ENCODE measurements around the gene ACD. TPM values are rescaled to one million over a fixed set of nuclear protein-coding genes. Genes with fewer than 3 reads are reported as not detected.

Gene ACD
- total RNA-seq, 1 donor from 2014 or later = 16.2 TPM

DNA sequence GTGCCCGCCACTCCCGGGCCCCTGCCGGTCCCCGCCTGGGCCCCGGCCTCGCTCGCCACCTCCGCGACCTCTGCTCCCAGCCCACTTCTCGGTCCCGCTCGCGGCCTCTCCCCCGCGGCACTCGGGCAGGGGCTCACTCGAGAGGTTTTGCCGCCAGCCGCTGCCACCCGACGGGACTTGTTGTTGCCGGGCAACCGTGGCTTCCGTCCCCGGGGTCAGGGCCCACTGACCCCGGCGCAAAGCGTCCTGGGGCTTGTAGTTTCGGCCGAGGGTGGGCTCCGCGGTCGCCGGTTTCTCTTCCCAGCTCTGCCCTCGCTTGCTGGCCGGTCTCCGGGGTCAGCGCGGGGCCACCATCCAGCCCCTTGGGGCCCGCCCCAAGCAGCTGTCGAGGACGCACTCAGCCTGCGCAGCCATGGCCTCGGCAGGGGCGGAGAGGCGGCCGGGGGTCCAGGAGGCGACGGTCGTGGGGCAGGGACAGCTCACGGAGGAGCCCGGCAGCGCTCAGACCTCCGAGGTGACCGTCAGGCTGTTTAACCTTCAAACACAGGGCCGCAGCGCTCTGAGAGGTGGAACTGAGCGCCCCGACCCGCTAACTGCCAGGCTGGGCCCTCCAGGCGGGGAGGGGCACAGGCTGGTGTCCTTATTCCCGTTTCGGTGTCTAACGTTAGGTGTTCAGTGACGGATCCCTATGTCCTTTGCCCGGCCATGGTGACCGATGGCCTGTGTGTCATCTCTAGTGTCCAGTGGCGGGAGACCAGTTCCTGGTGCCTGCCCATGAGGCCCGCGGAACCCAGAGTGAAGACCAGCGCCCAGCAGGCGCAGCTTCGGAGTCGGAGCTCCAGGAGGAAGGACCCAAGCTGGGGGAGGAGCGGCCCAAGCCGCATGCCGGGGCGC, 6.7 kb upstream of the ACD start, which contains the start of the genes C16orf86 and ENKD1:
Gene C16orf86 (plus strand): TSS at position 256 of the 894 bp plus-strand sequence. CDS start 157 bp downstream, at position 413.
Gene ENKD1 (minus strand): TSS at position 192 of the 894 bp plus-strand sequence. CDS start 308 bp downstream, outside the sequence.
- H3K4me3 Mint-ChIP-seq (ENCODE audit: unreplicated experiment) = peak within 1 kb of the TSS; percentile 74
- no peaks in the 10 kb centered on the region for H3K27me3 Mint-ChIP-seq (ENCODE audit: low read depth)
- peaks cover 15% of the 10 kb centered on the region for H3K4me1 Mint-ChIP-seq (ENCODE audit: low read depth)
- TF ChIP-seq, protein P1, sequence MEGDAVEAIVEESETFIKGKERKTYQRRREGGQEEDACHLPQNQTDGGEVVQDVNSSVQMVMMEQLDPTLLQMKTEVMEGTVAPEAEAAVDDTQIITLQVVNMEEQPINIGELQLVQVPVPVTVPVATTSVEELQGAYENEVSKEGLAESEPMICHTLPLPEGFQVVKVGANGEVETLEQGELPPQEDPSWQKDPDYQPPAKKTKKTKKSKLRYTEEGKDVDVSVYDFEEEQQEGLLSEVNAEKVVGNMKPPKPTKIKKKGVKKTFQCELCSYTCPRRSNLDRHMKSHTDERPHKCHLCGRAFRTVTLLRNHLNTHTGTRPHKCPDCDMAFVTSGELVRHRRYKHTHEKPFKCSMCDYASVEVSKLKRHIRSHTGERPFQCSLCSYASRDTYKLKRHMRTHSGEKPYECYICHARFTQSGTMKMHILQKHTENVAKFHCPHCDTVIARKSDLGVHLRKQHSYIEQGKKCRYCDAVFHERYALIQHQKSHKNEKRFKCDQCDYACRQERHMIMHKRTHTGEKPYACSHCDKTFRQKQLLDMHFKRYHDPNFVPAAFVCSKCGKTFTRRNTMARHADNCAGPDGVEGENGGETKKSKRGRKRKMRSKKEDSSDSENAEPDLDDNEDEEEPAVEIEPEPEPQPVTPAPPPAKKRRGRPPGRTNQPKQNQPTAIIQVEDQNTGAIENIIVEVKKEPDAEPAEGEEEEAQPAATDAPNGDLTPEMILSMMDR (IDR thresholded peaks at IDR 0.05) = no peak
- H3K9me3 Mint-ChIP-seq (ENCODE audit: low read depth) = no peaks in the 10 kb centered on the region
- H3K36me3 Mint-ChIP-seq (ENCODE audit: low read depth) = no peaks in the 10 kb centered on the region
- DNase-seq (ENCODE audit: low spot score) = no peak
- H3K27ac Mint-ChIP-seq (ENCODE audit: unreplicated experiment) = peak within 1 kb of the TSS; percentile 73

DNA sequence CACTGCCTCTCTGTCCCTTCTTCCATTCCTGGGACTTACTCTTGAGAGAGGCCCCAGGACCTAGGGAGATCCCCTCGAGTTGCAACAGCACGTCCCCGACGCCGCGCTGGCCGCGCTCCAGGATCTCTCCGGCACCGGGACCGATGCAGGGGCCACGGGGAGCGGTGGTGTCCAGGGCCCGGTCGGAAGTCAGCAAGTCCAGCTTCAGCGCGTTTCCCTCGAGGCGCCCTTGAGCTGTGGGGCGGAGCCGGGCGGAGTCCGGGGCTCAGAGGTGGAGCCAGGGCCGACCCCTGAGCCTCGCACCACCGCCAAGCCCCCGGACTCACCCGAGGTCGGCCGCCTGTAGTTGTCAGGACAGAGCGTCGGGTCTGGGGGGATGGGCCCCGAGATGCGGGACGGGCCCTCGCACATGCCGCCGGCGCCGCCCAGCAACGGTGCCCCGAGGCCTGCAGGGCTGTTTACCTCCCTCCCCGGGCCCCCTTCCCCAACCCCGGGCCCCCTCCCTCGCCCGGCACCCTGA, 6.0 kb upstream of the ACD start:
- no peaks in the 10 kb centered on the region for H3K27me3 Mint-ChIP-seq (ENCODE audit: low read depth)
- H3K4me1 Mint-ChIP-seq (ENCODE audit: low read depth) = peaks cover 20% of the 10 kb centered on the region
- no peak for DNase-seq (ENCODE audit: low spot score)
- H3K36me3 Mint-ChIP-seq (ENCODE audit: low read depth) = no peaks in the 10 kb centered on the region
- H3K4me3 Mint-ChIP-seq (ENCODE audit: unreplicated experiment) = peak overlapping the region; percentile 62
- H3K9me3 Mint-ChIP-seq (ENCODE audit: low read depth) = no peaks in the 10 kb centered on the region
- no peak overlapping the region for H3K27ac Mint-ChIP-seq (ENCODE audit: unreplicated experiment)
- TF ChIP-seq, protein P1 (IDR thresholded peaks at IDR 0.05) = no peak

DNA sequence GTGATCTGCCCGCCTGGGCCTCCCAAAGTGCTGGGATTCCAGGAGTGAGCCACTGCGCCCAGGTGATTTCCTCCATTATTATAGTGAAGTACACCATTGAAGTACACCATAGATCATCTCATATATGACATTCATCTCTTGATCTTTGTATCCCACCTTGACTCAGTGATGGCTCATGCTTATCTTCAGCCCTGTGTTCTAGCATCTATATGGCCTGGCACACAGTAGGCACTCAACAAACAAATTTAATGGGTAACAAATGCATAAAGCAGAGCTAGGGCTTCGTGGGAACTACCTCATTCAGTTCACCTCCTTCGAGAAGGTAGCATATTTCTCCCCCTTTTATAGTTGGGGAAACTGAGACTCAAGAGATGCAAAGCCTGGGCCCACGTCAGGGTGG, 5.5 kb upstream of the ACD start:
- H3K27ac Mint-ChIP-seq (ENCODE audit: unreplicated experiment) = no peak overlapping the region
- H3K36me3 Mint-ChIP-seq (ENCODE audit: low read depth) = no peaks in the 10 kb centered on the region
- peaks cover 21% of the 10 kb centered on the region for H3K4me1 Mint-ChIP-seq (ENCODE audit: low read depth)
- H3K9me3 Mint-ChIP-seq (ENCODE audit: low read depth) = no peaks in the 10 kb centered on the region
- DNase-seq (ENCODE audit: low spot score) = no peak
- TF ChIP-seq, protein P1 (IDR thresholded peaks at IDR 0.05) = no peak
- peak overlapping the region; percentile 62 for H3K4me3 Mint-ChIP-seq (ENCODE audit: unreplicated experiment)
- H3K27me3 Mint-ChIP-seq (ENCODE audit: low read depth) = no peaks in the 10 kb centered on the region

DNA sequence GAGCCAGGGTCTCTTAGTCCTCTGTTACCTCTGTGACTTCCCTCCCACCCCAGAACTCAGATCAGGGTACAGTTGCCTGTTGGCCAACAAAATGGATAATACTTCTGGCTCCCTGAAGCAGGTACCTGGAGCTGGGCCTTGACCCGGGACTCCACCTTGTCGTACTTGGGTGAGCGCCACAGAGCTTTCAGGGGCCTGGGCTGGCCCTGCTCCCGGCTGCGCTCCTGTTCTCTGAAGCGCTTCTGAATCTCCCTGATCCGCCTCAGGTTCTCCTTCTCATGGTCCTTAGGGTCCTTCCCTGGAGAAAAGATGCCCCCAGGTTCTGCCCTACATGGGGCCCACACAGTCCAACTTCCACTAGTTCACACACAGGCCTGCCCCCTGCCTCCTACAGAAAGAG, 4.8 kb upstream of the ACD start:
- H3K36me3 Mint-ChIP-seq (ENCODE audit: low read depth) = no peaks in the 10 kb centered on the region
- no peaks in the 10 kb centered on the region for H3K27me3 Mint-ChIP-seq (ENCODE audit: low read depth)
- DNase-seq (ENCODE audit: low spot score) = no peak
- H3K9me3 Mint-ChIP-seq (ENCODE audit: low read depth) = no peaks in the 10 kb centered on the region
- no peak overlapping the region for H3K27ac Mint-ChIP-seq (ENCODE audit: unreplicated experiment)
- TF ChIP-seq, protein P1 (IDR thresholded peaks at IDR 0.05) = no peak
- H3K4me3 Mint-ChIP-seq (ENCODE audit: unreplicated experiment) = no peak overlapping the region
- H3K4me1 Mint-ChIP-seq (ENCODE audit: low read depth) = peaks cover 21% of the 10 kb centered on the region

DNA sequence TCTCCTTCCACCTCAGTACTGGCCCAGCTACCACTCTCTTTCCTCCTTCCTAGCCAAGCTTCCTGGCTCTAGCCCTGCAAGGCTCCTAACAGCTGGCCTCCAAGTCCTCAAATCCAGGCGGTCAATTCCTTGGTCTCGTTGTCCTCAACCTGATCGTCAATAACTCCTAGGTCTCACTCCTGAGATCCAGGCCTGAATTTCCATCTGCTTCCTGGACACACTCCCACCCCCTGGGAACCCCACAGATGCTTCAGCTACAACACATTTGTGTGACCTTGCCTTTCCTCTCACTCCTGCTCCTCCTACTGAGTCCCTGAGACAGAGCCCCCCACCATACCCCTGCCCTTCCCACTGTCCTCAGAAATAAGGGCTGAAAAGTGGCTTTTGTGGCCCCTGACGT, 4.2 kb upstream of the ACD start:
- no peak for DNase-seq (ENCODE audit: low spot score)
- H3K36me3 Mint-ChIP-seq (ENCODE audit: low read depth) = no peaks in the 10 kb centered on the region
- H3K27ac Mint-ChIP-seq (ENCODE audit: unreplicated experiment) = no peak overlapping the region
- H3K27me3 Mint-ChIP-seq (ENCODE audit: low read depth) = no peaks in the 10 kb centered on the region
- TF ChIP-seq, protein P1 (IDR thresholded peaks at IDR 0.05) = no peak
- no peaks in the 10 kb centered on the region for H3K9me3 Mint-ChIP-seq (ENCODE audit: low read depth)
- no peak overlapping the region for H3K4me3 Mint-ChIP-seq (ENCODE audit: unreplicated experiment)
- peaks cover 26% of the 10 kb centered on the region for H3K4me1 Mint-ChIP-seq (ENCODE audit: low read depth)
